Caco-2 (cell line): ENCODE measurements around the gene RELCH. TPM values are rescaled to one million over a fixed set of nuclear protein-coding genes. Genes with fewer than 3 reads are reported as not detected.

Source experiments
- BruUV-seq: library from RNA; stranded (reverse); fragments of 400-500 nt; replicated peaks from 2 replicates; lab custom pipeline; 2021; lab: Mats Ljungman, UMichigan
- CTCF ChIA-PET: fragments of 300-600 bp; sonication (Branson Sonifier 250); formaldehyde crosslinking; loops from one replicate; lab custom pipeline; 2022; ENCODE audit warnings: antibody characterized with exemption; lab: Charles Lee
- POLR2A ChIA-PET: fragments of 300-600 bp; sonication (Branson Sonifier 250); formaldehyde crosslinking; loops from one replicate; lab custom pipeline; 2022; ENCODE audit warnings: antibody characterized with exemption; lab: Charles Lee
- DNase-seq, 2 experiments: peaks; one replicate each; pipeline versions ENCODE4 v3.0.0 to v3.0.0-alpha.2; 2020 to 2022
- H3K27me3 ChIP-seq: replicated peaks from 2 replicates; pipeline ENCODE4 v1.6.0; 2011; ENCODE audit warnings: low read length; ENCODE audit not compliant: control insufficient read depth, insufficient read depth
- H3K36me3 ChIP-seq: 2 replicates; pipeline ENCODE4 v1.5.1; 2011; ENCODE audit warnings: low read length; ENCODE audit not compliant: control insufficient read depth, insufficient read depth
- H3K4me1 ChIP-seq: fragments of 250-450 bp; sonication (Bioruptor Pico); 2 replicates; pipeline ENCODE4 v1.5.1; 2020; ENCODE audit warnings: mild to moderate bottlenecking
- H3K4me3 ChIP-seq: 2 replicates; pipeline ENCODE4 v1.5.1; 2011; ENCODE audit warnings: low read depth, mild to moderate bottlenecking, control low read depth, low read length
- H3K9me3 ChIP-seq: fragments of 250-450 bp; sonication (Bioruptor Pico); 2 replicates; pipeline ENCODE4 v1.5.1; 2020; ENCODE audit warnings: mild to moderate bottlenecking, moderate library complexity
- H3K27ac Mint-ChIP-seq: one replicate; pipeline ENCODE4 v1.8.0; 2022; ENCODE audit warnings: mixed read lengths; ENCODE audit not compliant: unreplicated experiment
- H3K27me3 Mint-ChIP-seq: one replicate; pipeline ENCODE4 v1.8.0; 2022; ENCODE audit warnings: mixed read lengths; ENCODE audit not compliant: insufficient read depth, unreplicated experiment
- H3K36me3 Mint-ChIP-seq: one replicate; pipeline ENCODE4 v1.8.0; 2022; ENCODE audit warnings: mild to moderate bottlenecking, mixed read lengths; ENCODE audit not compliant: insufficient read depth, unreplicated experiment
- H3K4me1 Mint-ChIP-seq: one replicate; pipeline ENCODE4 v1.8.0; 2022; ENCODE audit warnings: low read depth, mixed read lengths; ENCODE audit not compliant: unreplicated experiment
- H3K4me3 Mint-ChIP-seq: one replicate; pipeline ENCODE4 v1.8.0; 2022; ENCODE audit warnings: mild to moderate bottlenecking, moderate library complexity, mixed read lengths; ENCODE audit not compliant: unreplicated experiment
- H3K9me3 Mint-ChIP-seq: one replicate; pipeline ENCODE4 v1.8.0; 2022; ENCODE audit warnings: mixed read lengths; ENCODE audit not compliant: unreplicated experiment
- CTCF ChIP-seq, 2 experiments: fragments of 200-600 bp in 1 of 2; IDR thresholded peaks; 1 replicate in 1 of 2; 2 replicates in 1 of 2; pipeline versions ENCODE4 v1.5.1 to v1.8.0; 2011 to 2022; ENCODE audit warnings: antibody characterized with exemption in 1 of 2, control low read depth in 1 of 2, inconsistent platforms in 1 of 2, low read depth in 1 of 2, low read length in 1 of 2, mild to moderate bottlenecking in 1 of 2, moderate library complexity in 1 of 2; ENCODE audit not compliant: insufficient read depth in 1 of 2, severe bottlenecking in 1 of 2, unreplicated experiment in 1 of 2
- intact Hi-C: fragments of 100-400 bp; cut with micrococcal nuclease; formaldehyde crosslinking; loops from one replicate; pipeline ENCODE4 v1.10.0; 2022; ENCODE audit not compliant: unreplicated experiment
- total RNA-seq: library from RNA; stranded (reverse); gene quantifications from 2 replicates; pipeline ENCODE4 v1.2.3, GENCODE V29; 2022

Gene RELCH
- total RNA-seq, 1 experiment from 2014 or later = 16.8 TPM

- Mint-ChIP-seq H3K9me3 (no peaks in the 10 kb centered on the region), H3K27me3 (peaks cover 4% of the 10 kb centered on the region), H3K36me3 (no peaks in the 10 kb centered on the region), H3K4me1 (peaks cover 7% of the 10 kb centered on the region), H3K27ac (no peak overlapping the region), H3K4me3 (peak overlapping the region; percentile 63)
- BruUV-seq = no TSS peak
- H3K27me3 ChIP-seq = no peaks in the 10 kb centered on the region; the same call in 1 of the 2 replicates
- no peaks in the 10 kb centered on the region for H3K9me3 ChIP-seq
- H3K4me3 ChIP-seq = no peak overlapping the region
- intact Hi-C loops = no loop called here
- ChIA-PET POLR2A (no interaction called here), CTCF (interaction anchor here (0.5 to 0.6 kb wide), 2 partner anchors 375 to 971 kb away, joined by 3 to 4 read pairs; no protein-coding TSS in a partner anchor)
- no peaks in the 10 kb centered on the region for H3K4me1 ChIP-seq
- DNase-seq = no peak
- no peaks in the 10 kb centered on the region for H3K36me3 ChIP-seq
- TF ChIP-seq CTCF (IDR thresholded peaks at IDR 0.05; ENCODE audit: insufficient read depth in 1 of 2, low read depth in 1 of 2, low read length in 1 of 2, severe bottlenecking in 1 of 2, unreplicated experiment in 1 of 2) = no peak
These were observed 137.2 kb downstream of the RELCH start for GRCh38 chr18:62324181-62324828.

GRCh38 chr18:62324917-62325805 is 138.1 kb downstream of the RELCH start, which contains the start of gene TNFRSF11A:
Gene TNFRSF11A (plus strand): TSS chr18:62325310. CDS start chr18:62325353, 43 bp downstream.
- BruUV-seq = no TSS peak
- CTCF ChIA-PET = interaction anchor here (0.6 kb wide), 1 partner anchor 972 kb away, joined by 4 read pairs; no protein-coding TSS in a partner anchor
- Histone ChIP-seq H3K9me3 (no peaks in the 10 kb centered on the region), H3K4me1 (no peaks in the 10 kb centered on the region), H3K36me3 (no peaks in the 10 kb centered on the region), H3K4me3 (peak within 1 kb of the TSS; percentile 41), H3K27me3 (no peaks in the 10 kb centered on the region; the same call in 1 of the 2 replicates)
- POLR2A ChIA-PET = no interaction called here
- Mint-ChIP-seq H3K4me1 (peaks cover 7% of the 10 kb centered on the region), H3K36me3 (no peaks in the 10 kb centered on the region), H3K9me3 (no peaks in the 10 kb centered on the region), H3K4me3 (peak within 1 kb of the TSS; percentile 79), H3K27ac (no peak within 1 kb of the TSS), H3K27me3 (peaks cover 4% of the 10 kb centered on the region)
- TF ChIP-seq CTCF (IDR thresholded peaks at IDR 0.05; ENCODE audit: insufficient read depth in 1 of 2, low read depth in 1 of 2, low read length in 1 of 2, severe bottlenecking in 1 of 2, unreplicated experiment in 1 of 2) = peak; percentile 18 to 20
- intact Hi-C loops = no loop called here
- DNase-seq = peak in 1 of 2 experiments; percentile 54
